ENCODE measurements around the gene KMT2B. TPM values are rescaled to one million over a fixed set of nuclear protein-coding genes. Genes with fewer than 3 reads are reported as not detected.

Gene KMT2B
- total RNA-seq, 1 donor from 2014 or later = 3.0 TPM

- DNase-seq = peak; percentile 99
Observed at GRCh38 chr19:35740423-35741202, 22.8 kb downstream of the KMT2B start.

DNA sequence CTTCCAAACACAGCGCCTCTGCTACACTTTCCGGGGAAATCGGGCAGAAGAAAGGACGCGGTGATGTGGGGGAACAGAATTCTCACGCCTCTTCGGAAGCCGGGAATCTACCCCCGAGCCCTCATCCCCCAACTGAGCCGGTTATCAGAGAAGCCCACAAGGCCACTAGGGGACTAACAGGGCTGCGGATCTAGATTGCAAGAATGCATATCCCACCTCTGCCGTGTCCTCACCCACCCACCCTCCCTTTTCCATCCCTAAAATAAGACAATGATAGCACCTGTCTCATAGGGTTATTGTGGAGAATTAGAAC lies 23.4 kb downstream of the KMT2B start:
- DNase-seq = no peak

GRCh38 chr19:35742121-35742724 lies 24.4 kb downstream of the KMT2B start, which contains the start of gene IGFLR1:
TSS of gene IGFLR1 (minus strand) at chr19:35742452. CDS start at chr19:35741180, 1,272 bp downstream.
- DNase-seq = no peak

GRCh38 chr19:35743640-35744429 lies 26.0 kb downstream of the KMT2B start:
- no peak for DNase-seq

DNA sequence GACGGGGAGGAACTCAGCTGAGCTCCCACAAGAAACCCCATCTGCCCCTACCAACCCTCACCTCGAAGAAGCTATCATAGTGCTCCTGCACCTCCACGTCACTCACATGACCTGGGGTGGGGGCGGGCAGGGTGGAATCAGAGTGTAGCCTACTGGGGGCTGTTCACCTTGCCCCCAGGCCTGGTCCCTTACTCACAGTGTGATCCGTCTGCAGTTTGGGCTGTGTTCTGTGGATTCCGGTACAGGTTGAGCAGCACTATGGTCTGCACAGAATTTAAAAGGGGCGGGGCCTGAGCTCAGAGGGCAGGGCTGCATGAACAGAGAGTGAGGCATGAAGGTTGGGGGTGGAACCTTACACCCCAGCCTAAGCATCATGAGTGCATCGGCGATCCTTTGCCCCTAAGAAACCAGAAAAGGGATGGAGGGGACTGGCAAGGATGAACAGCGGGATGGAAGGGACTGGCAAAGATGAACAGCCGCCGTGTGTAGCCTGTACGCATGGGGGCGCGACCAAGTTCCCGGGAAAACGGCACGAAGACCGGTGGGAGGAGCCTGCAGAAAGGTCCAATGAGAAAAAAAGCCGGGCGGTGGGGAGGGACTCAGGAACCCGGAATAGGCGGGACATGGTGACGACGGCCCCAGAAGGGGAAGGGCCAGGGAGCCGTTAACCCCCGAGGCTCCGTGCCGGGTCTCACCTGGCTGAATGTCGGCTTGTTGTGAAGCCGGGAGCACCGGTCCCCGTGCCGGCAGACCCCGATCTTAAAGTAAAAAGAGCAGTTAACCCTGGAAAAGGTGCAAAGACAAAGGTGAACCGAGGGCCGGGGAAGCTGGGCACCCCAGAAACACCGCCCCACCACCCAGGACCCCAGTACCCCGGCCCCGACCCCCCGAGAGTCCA lies 26.9 kb downstream of the KMT2B start:
- DNase-seq = peak; percentile 91

- peak; percentile 97 for DNase-seq
Observed at GRCh38 chr19:35745328-35746086, 27.7 kb downstream of the KMT2B start, which contains the start of the genes PSENEN and U2AF1L4. TSS of gene PSENEN (plus strand) at chr19:35745651. CDS start at chr19:35745931, 280 bp downstream. TSS of gene U2AF1L4 (minus strand) at chr19:35745418. CDS start at chr19:35745391, 27 bp downstream.

DNA sequence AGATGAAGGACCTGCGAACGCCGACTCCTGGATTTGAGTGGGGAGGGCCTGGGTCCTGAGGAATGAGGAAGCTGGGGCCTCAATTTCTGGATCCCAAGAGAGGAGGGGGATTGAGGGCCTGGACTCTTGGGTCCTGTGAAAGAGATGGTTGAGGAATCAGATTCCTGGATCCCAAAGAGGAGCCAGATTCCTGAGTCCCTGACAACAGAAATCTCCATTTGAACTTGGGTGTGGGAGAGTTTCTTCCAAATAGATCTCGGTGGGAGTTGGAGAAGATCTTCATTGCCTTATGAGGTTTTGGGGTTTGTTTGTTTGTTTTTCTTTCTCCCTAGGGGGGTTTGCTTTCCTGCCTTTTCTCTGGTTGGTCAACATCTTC lies 28.3 kb downstream of the KMT2B start:
- no peak for DNase-seq

DNA sequence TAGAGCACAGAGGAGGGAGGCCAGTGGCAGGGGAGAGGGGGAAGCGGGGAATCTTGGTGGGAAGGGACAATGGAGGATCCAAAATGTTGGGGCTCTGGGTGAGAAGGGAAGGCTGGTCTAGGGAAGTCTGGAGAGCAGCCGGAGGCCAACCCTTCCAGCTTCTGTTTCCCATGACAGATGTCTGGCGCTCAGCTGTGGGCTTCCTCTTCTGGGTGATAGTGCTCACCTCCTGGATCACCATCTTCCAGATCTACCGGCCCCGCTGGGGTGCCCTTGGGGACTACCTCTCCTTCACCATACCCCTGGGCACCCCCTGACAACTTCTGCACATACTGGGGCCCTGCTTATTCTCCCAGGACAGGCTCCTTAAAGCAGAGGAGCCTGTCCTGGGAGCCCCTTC lies 28.7 kb downstream of the KMT2B start:
- no peak for DNase-seq

DNA sequence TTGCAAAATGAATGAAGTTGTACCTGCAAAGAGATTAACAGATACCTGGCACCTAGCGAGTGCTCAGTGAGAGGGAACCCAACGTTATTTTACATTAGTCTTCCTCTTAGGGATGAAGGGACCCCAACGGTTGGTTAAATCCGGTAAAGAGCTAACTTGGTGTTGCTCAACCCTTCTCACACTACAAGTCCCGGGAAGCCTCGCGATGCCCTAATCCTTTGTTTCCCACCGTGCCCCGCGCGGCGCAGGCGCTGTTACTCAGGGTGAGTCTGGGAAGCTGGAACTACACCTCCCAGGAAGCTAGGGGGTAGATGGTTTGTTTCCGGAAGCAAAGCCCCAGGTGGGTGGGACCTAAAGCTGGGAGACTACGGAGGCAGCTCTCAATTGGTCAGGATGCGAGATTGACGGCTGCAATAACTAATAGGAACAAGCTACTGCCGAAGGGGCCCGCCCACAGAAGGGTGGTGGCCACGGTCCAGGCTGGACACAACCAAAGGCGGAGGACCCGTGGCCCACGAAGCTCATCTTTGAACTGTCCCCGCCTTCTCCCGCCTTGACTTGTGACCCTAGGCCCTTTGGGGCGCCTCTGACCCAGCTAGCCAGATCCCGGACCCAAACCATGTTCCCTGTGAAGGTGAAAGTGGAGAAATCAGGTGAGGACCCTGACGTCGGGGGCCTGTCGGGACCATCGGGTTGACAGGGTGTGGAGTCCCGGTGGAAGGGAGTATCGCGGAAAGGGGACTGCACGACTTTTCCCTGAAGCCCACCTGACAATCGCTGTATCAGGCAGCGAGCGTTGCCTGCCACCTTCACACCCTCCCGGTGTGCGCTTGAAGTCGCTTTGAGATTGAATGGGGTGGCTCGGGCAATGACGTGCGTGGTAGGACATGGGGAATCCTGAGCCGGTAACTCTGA lies 30.6 kb downstream of the KMT2B start, which contains the start of gene LIN37:
Gene LIN37, plus strand, starts transcription at position 471 of the 915 bp plus-strand sequence. Its CDS starts 149 bp downstream, at position 620.
- peak; percentile 100 for DNase-seq

DNA sequence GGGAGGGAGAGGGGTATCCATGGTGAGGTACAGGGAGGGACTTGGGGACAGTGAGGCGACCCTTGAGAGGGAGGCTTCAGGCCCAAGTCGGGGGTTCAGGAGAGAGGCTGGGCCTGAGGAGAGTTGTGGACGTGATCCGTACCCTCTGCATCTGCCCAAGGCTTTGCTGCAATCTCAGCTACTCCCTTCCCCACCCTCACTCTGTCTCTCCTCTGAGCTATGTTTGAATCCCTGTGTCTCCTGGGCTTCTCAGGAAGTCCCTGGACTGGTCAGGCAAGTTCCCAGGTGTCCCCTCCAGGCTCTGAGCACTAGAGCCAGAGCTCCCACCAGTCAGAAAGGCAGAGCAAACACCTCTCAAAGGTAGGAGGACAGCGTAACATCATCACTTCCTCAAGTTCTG lies 32.4 kb downstream of the KMT2B start:
- DNase-seq = no peak

DNA sequence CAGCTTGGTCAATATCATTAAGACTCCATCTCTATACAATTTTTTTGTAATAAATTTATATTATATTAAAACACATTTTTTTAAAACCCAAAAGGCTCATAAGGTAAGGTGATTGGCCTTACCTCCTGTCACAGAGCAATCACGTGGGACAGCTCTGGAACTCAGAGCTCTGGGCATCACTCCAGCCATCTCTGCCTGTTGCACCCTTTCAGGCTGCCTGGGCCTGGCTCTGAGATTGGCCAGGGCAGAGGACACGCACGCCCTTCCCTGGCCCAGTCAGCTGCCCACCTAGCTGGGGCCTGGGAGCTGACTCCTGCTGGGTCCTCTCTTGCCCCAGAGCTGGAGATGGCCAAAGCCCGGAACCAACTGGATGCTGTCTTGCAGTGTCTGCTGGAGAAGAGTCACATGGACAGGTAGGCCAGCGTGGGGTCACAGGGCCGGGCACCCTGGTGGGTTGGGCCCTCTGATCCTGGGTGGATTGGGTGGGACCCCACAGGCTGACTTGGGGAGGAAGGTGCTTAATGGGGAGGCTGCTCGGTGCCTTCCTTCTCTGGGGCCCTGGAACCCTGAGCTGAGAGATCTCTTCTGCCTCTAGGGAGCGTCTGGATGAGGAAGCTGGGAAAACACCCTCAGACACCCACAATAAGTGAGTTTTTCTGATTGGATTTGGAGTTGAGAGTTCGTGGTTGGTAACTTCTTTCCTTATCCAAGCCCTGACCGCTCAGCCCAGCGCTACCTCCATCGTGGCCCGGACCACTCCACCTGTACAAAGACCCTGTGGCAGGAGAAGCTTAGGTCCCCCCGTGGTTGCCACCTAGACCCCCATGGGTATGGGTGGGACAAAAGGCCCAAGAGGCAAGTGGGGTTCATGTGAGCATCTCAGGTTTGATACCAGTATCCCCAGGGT lies 34.3 kb downstream of the KMT2B start:
- no peak for DNase-seq

DNA sequence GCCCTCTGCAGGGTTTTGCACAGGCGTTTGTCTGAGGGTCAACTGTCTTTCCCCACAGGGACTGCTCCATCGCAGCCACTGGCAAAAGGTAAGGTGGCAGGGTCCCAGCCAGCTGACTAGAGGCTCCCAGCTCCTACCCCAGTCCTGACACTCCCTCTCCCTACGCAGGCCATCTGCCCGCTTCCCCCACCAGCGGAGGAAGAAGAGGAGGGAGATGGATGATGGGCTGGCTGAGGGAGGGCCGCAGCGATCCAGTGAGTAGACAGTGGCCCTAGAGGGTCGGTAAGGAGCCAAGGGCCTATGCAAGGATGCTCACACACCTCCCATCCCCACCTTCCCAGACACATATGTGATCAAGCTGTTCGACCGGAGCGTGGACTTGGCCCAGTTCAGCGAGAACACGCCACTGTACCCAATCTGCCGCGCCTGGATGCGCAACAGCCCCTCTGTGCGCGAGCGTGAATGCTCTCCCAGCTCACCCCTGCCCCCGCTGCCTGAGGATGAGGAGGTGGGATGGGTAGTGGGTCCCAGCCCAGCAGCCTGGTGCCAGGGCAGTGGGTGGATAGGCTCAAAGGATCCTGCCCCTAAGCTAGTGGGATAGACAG lies 35.0 kb downstream of the KMT2B start:
- no peak for DNase-seq

- DNase-seq = no peak
Observed at GRCh38 chr19:35753634-35754369, 36.0 kb downstream of the KMT2B start.

- DNase-seq = no peak
Observed at GRCh38 chr19:35754370-35755130, 36.7 kb downstream of the KMT2B start.

DNA sequence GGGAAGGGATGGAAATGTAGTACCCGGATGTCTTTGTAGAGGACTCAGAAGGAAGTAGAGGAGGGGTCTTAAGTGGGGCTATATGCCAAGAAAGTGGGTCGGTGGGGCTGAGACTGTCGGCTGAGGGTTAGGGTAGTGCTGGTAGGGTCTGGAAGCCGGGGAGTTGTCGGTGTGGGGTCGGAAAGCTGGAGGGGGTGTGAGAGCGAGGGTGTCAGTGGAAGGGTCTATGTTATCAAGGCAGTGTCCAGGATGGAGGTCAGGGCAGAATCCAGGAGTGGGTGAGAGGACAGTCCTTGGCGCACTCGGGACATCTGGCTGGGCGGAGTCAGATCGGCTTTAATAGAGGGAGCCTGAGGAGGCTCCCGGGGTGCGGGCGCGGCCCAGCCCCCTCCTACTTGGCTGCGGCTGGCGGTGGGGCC lies 37.3 kb downstream of the KMT2B start:
- DNase-seq = no peak

DNA sequence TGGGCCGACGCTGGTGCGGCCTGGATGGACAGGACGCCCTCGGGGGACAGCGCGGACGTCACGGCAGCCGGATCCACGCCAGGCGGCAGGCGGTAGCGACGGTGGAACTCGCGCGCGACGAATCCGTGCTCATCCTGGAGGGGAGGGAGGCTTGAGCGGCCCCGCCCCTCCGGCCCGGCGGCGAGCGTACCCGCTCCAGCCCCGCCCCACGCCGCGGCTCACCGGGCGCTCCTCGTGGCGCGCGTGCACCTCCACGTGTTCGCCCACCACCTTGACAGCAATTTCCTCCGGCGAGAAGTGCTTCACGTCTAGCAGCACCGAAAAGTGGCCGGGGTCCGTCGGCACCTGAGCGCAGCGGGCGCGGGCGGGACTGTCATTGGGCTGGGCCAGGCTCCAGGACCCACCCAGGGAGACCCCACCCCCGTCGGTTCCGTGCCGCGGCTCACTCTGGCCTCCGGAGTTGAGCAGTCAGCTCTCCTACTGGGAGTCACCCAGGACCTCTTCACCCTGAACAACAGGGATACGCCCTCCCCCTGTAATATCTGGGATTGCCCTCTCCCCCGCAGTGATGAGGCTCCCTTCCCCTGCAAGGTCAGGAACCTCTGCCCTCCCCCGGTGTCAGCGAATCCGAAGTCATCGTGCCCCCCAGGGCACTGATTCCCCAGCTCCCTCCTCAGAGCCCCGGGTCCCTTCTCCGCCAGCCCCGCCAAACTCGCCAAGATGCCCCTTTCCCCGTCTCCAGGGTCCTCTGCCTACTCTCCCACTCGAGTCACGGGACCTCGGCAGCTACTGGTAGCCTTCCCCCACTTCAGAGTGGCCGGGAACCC lies 38.0 kb downstream of the KMT2B start:
- no peak for DNase-seq

Measured in occipital lobe (tissue), 2 donors.